GM18520 (cell line): Measurements from ENCODE around the gene ISL2.

Experiments used
- ATAC-seq: cut with Tn5 transposase; IDR thresholded peaks from one replicate; pipeline ENCODE4 v1.9.1; 2021; ENCODE audit not compliant: unreplicated experiment

The ISL2 gene

DNA sequence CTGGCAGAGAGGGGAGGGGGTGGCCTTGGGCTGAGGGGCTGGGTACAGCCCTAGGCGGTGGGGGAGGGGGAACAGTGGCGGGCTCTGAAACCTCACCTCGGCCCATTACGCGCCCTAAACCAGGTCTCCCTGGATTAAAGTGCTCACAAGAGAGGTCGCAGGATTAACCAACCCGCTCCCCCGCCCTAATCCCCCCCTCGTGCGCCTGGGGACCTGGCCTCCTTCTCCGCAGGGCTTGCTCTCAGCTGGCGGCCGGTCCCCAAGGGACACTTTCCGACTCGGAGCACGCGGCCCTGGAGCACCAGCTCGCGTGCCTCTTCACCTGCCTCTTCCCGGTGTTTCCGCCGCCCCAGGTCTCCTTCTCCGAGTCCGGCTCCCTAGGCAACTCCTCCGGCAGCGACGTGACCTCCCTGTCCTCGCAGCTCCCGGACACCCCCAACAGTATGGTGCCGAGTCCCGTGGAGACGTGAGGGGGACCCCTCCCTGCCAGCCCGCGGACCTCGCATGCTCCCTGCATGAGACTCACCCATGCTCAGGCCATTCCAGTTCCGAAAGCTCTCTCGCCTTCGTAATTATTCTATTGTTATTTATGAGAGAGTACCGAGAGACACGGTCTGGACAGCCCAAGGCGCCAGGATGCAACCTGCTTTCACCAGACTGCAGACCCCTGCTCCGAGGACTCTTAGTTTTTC lies 4.9 kb downstream of the ISL2 start:
- no peak for ATAC-seq

DNA sequence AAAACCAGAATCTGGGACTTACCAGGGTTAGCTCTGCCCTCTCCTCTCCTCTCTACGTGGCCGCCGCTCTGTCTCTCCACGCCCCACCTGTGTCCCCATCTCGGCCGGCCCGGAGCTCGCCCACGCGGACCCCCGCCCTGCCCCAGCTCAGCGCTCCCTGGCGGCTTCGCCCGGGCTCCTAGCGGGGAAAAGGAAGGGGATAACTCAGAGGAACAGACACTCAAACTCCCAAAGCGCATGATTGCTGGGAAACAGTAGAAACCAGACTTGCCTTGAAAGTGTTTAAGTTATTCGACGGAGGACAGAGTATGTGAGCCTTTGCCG lies 5.4 kb downstream of the ISL2 start:
- ATAC-seq, result no peak

DNA sequence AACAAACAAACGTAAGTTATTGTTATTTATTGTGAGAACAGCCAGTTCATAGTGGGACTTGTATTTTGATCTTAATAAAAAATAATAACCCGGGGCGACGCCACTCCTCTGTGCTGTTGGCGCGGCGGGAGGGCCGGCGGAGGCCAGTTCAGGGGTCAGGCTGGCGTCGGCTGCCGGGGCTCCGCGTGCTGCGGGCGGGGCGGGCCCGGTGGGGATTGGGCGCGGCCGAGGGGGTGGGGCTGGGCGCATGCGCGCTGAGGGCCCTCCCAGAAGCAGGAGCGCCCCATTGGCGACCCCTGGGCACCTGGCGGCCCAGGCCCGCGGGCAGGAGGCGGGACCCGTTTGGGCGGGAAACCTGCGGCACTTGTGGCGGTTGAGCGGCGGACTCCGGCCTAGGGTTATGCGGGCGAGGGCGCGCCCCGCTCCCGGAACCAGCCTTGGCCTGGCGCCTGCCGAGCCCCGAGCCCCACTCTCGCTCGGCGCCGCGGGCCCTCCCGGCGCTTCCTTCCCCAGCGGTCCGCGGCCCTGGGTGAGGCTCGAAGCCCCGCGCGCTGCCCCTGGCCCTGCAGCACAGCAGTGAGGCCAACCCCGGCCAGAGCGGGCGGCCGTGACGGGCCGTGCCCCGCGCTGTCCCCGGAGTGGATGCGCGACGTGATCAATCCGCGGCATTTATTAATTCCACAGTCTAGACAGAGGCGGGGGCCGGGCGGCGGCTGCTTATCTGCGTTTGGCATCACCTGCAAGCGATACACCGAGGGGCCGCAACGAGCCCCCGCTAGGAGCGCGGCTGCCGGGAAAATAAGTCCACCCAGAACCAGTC lies 6.0 kb downstream of the ISL2 start:
- no peak for ATAC-seq

DNA sequence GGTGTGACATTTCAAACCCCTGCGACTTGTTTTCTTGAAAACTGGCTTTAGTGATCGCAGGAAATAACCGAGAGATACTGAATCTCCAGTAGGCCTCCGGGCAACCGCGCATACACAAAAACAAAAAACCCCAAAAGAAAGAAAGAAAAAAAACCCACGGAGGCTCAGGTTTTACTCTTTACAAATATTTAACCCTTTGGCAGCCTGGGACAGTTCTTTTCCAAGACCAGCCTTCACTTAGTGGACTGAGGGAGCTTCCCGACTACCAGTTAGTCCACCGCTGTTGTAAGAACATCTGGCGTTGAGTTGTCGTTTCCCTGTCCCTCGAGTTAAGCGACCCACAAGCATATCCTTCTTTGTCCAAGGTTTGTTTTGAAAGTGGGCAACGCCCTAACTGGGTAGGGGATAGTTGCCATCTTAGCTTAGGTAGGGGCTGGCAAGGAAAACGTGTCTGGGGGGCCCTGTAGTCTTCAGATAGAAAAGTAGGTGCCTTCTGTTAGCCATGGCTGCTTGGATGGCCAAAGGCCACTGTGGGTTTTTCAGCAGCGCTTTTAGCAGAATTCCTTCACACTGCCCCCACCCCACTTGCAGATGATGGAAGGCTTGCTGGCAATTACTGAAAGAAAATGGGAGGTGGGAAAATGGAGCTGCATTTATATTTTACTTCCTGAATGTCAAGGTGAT lies 6.9 kb downstream of the ISL2 start:
- ATAC-seq, result no peak

DNA sequence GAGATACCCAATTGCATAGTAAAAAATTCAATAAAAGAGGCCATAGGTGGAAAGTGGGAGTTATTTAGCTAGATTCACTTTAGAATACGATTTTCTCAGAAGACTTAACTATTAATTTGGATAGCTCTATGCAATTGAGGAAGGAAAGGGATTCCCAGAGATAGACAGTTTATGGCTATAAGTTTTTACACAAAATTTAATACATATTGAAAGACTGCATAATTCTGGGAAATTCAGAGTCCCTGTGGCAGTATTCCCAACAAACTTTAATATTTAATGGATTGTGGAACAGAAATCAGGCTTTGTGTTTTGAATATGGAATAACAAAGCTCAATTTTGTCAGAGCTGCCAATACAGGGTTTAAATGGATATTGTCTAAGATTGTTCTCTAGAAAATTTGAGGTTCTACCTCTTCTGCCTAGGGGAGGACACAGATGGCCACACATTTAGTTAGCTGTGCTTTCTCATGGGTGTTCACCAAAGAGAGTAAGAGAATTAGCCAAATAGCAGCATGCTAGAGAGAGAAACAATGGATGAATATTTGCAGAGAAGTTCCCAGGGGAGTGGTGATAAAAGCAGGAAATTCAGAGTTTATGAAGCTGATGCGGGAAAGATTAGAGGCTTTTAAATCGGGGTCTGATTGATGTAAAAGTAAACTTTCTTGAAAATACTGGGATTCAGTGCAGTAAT lies 8.5 kb downstream of the ISL2 start:
- no peak for ATAC-seq

DNA sequence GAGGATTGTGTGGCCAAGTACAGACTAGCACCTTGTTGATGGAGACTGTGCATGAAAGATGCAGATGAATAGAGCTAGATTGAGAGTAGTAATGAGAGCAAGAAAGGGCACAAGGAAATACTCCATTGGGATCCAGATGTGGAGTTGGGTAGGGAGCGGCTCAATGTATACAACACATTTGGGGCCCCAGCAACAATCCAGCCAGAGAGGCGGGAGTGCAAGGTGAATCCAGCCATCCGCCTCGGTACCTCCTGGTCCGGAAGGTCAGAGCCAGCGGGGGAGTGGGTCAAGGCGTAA lies 9.0 kb downstream of the ISL2 start:
- no peak for ATAC-seq

DNA sequence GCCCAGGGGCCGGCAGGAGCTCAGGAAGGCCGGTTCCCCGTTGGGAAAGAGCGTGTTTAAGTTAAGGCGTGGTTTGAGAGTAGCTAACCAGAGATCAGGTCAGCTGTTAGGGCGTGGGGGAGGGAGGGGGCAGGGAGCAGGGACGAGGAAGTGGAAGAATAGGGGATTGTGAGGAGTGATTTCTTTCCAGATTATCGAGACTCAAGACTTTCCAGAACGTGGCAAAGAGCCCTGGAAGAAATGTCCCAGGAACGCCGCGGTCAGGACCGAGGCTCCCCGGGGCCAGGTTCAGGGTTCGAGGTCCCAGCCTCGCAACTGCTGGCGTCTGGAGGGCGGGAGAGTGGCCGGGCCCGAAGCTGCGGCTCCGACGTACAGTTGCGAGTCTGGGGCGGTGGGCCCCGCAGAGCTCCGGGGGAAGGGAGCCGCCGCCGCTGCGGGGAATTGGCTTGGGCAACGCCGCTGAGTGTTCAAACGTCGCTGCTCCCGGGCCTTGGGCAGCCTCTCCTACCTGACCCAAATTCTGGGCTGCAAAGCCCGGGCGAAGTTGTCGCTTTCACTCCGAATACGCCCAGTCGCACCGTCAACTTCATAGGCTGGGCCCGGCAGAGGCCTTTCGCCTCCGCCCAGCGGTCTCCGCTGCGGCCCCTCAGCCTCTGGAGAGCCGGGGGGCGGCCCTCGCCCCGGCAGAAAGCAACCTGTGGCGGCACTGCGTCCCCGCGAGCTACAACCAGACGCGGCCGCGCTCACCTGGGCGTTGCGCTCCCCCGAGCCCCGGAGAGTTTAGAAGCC lies 9.5 kb downstream of the ISL2 start:
- ATAC-seq, result no peak

DNA sequence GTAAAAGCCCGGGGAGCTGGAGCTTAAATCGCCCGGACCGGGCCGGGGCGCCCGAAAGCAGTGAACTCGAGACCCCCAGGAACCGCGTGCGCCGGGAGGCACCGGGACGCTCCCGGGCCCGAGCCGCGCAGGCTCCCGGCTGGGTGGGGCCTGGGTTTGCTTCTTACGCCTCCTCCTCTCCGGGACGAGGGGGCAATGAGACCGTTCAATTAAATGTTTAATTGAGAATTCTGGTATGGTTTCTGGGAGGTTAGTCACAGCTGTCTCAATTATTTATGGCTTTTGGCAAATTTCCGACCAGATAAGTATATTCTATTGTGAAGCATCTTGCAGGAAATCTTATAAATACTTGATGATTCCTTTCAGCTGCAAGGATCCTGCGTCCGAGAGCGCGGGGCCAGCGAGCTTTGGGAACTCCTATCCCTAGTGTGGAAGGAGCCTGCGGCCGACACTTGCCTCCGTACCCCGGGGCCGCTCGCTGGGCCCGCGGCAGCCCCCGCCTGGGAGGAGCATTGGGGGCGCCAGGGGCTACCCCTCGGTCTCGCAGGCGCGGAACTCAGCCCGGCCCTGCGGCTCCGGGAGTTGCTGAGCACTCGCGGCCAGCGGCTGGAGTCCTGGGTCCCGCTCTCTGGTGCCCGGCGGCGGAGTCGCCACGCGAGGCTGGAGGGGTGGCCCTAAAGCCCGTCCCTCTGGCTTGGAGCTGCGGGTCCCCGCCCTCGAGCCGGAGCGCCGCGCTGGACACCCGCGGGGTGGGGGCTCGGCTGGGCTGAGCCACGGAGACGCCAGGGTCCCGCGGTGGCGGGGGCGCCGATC lies 10.3 kb downstream of the ISL2 start:
- ATAC-seq, result no peak

DNA sequence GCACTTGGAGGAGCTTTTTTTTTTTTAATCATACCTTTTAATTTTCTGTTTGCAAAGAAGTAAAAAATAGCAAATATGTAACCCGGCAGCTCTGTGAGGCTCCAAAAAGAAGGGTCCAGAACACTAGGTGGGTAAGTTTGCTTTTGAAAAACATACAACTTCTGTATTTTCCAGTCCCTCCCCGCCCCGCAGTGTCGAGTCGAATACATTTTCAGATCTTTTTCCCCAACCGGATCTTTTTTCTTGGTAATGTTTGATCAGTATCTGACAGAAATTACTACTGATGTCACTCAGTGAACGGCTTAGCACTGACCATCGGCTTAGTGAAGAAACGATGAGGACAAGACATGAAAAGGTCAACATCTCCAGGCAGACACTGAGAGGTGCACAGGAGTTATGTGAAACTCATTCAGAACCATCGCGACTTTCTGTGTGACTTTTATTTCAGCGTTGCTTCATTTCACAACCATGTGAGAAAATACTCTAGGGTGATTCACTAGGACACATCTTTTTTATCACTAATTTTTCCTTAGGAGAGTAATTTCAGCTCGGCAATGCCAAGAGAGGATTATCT lies 11.0 kb downstream of the ISL2 start:
- no peak for ATAC-seq

DNA sequence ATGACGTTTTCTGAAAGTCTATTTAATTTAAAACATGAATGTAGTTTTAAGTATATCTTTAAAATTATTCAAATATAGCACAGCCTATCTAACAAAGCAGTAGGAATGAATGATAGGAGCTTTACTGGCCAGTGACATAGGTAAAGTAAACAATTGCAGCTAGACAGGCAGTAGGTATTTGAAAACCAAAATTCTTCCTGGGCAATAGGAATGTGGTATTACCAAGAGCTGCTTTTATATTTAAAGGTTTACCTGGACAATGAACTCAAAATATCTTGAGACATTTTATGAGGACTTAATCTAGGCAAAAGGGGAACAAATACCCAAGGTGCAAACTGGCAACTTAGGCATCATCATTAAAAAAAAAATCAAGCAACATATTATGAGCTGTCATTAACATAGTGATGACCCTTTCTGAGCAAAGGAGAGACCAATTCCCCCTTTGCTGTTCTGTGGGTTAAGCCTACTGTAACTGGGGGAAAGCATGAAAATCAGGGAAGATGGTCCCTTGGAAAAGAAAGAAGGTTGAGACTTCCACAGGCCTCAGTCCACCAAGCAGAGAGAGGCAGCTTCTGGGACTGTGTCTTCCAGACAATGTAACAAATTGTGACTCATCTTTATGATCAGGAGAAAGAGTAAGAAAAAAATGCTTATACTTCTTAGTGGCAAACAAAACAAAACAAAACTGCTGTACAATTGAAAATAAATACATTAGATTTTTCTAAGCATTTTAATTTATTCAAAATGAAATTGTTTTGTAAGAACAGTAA lies 12.9 kb downstream of the ISL2 start:
- no peak for ATAC-seq

DNA sequence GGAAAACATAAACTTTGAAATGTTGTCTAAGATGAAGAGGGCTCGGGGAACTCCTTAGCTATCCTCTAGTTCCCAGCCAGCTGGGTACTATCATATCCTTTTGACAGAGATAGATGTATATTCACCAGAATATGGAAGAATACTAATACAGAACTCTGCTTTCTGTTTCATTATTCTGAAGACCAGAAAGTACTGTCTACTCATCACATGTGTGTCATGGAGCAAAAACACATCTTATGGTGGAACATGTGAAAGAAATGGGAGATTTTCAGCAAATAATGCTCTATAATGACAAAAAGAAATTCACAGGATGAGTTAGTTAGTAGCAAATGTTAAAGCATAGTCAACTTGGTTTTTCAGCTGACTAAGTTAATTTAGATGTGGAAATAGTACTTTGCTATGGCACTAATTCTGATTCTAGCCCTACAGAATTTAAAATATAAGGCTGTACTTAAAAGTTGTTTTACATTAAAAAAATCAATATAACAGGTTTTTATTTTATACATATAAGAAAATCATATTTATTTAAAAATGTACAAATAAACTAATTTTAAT lies 16.5 kb downstream of the ISL2 start:
- ATAC-seq, result no peak

DNA sequence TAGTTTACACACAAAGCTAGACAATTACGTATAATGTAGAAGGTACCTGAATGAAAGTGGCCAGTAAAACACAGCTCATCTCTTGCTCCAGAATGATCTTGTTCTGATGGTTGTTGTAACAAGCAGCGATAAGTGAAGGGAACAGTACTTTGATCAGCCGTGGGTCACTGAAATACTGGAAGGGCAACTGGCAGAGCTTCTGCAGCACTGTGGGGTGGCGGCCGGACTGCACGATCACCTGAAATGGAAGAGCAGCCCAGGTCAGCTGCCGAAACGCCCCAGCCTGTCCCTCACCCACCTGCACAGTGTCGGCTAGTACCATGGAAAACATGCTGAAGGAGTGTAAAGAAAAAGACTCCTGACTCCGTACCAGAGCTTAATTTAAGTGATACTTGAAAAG lies 17.3 kb downstream of the ISL2 start:
- ATAC-seq, result no peak

DNA sequence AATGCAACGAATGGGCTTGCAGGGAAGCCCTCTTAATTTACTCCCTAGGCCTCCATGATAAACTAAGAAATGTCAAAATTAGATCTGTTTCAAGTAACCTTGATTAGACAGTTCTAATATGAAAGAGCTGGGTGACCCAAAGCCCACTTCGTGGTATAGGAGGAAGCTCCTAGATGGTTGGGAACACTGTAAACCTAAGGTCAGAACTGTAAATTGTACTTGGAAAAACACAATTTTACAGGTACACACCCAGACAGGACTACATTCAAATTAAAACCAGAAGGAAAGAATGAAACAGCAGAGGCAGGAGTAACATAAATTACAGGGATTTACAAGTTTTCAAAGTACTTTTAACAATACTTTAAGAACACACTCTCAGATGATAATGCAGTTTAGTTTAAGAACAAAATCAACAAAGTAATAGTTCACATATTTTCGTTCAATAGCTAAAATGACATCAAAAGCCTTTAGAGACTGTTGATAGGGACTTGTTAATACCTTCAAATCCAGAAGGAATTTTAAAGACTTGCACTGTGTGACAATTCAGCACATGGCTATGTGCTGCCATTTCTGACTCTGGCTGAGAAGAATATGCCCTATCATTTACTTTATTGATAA lies 18.4 kb downstream of the ISL2 start:
- no peak for ATAC-seq

DNA sequence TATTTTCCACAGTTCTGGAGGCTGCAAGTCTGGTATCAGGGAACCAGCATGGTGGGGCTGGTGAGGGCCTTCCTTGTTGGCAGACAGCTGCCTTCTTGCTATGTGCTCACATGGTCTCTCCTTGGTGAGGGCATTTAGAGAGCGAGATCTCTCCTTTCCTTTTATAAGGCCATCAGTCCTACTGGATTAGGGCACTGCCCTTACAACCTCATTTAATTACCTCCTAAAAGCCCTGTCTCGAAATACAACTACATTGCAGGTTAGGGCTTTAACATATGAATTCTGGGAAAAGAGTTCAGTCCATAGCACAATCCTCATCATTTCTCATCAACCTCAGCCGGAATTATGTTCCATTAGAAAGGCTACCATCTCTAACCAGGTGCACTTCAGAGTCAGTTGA lies 21.9 kb downstream of the ISL2 start:
- no peak for ATAC-seq

DNA sequence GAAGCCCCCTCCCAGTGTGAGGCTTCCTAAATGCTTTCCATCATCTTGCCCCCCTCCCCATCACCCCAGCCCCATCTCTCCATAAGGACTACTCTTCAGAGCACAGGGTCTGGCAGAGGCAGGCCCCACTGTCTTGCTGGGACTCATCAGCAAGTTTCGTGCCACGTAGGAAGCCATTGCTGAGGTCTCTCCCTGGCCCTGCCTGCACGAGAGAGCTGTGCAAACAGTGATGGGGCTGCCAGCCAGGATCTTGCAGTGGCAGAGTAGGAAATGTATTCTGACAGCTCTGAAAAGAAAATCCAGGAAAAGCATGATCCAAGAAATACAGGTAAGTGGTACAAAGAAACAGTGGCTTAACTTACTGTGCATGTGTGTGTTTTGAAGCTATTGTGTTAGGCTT lies 22.6 kb downstream of the ISL2 start:
- ATAC-seq, result no peak

DNA sequence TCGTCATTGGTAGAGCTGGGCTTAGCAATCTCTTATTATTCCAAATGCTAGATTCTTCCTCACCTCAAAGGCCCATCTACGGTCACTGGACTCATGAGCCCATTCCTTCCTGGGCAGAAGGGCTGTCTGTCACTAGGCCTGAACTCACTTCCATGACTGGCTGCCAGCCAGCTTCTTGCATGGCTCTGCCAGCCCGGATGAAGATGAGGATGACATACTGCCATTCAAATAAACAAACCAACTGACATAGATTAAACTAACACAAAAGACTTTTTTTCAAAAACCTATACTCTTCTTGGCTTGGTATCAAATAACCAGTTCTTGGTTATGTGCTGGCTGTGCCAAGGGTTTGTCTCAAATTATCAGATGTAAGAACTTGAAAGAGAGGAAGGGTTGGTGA lies 23.8 kb downstream of the ISL2 start:
- no peak for ATAC-seq

DNA sequence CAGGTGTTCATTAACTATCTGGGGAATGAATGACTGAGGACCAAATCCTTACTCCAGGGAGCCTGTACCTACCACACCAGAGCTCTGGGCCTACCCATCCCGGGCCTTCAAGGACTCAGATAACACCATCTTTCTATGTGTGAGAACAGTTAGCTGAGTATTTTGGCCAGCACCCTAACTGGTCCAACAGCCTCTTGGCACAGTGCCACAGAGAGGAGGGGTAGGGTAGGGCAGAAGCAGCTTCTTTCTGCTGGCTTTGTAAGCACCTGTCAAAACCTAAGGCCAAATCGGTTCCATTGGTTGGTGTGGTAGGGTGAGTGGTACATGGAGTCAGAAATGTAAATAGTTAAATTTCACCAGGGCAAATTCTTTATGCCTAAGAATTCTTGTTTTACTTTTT lies 26.7 kb downstream of the ISL2 start:
- ATAC-seq, result no peak

DNA sequence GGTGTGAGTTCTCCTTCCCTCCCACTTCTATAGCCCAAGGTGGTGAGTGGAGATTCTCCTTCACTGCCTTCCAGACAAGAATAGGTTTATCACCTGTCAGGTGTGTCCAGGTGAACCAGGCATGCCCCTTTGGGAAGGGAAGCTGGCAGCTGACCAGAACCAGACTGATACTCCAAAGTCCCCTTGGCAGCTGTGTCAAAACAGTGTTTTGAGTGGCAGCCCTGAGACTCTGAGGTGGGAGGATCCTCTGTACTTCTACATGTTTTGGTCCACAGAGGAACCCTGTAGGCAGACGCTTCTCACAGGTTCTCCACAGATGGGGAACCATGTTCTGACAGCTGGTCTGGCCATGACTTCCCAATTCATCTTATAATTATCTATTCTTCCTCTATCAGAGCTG lies 30.1 kb downstream of the ISL2 start:
- no peak for ATAC-seq
